Astrocyte of the cerebellum (primary cell): ENCODE measurements around the gene QRICH2.

ENCODE experiments used
- DNase-seq: peaks from one replicate; pipeline ENCODE4 v3.0.0-alpha.2; 2011; ENCODE audit warnings: low read depth
- H3K4me3 ChIP-seq: 2 replicates; pipeline ENCODE4 v1.5.1; 2011; ENCODE audit warnings: mild to moderate bottlenecking, low read depth, low read length, moderate library complexity
- in situ Hi-C: cut with HindIII; loops from 2 replicates; pipeline ENCODE4 v1.10.0; 2017; ENCODE audit warnings: low sequenced_read_pairs
- TF ChIP-seq, protein P1 (sequence below): IDR thresholded peaks from 2 replicates; pipeline ENCODE4 v1.5.1; 2012; ENCODE audit warnings: low read length, low read depth, moderate library complexity, mild to moderate bottlenecking; ENCODE audit errors: missing control alignments

Gene QRICH2

DNA sequence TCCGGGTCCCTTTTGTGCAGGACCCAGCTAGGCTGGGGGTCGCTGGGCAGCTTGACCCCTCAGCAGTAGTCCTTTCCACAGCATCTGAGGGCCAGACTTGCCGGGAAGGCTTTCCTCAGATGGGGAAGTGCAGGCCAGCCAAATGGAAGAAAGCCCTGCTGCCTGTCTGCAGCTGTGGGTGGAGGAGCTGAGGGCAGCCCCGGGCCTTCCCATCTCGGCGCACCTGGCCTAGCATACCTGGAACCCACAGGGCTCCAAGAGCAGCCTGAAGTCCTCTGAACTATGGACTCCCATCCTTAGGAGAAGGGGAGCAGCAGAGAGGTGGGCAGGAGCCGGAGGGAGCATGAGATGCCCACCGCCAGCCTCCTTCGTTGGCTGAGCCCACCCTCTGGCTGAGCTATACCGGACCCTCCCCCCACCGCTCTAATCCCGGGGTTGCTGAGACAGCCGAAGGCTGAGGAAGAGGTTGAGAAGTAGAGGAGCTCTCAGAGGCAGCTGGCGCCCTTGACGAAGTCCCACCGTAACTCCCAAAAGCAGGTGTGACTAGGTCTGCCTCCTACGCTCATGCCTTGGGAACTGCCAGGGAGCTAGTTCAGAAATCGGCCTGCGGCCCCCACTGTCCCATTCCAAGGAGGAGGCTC, 29.7 kb downstream of the QRICH2 start:
- H3K4me3 ChIP-seq, result no peak overlapping the region
- TF ChIP-seq, protein P1, sequence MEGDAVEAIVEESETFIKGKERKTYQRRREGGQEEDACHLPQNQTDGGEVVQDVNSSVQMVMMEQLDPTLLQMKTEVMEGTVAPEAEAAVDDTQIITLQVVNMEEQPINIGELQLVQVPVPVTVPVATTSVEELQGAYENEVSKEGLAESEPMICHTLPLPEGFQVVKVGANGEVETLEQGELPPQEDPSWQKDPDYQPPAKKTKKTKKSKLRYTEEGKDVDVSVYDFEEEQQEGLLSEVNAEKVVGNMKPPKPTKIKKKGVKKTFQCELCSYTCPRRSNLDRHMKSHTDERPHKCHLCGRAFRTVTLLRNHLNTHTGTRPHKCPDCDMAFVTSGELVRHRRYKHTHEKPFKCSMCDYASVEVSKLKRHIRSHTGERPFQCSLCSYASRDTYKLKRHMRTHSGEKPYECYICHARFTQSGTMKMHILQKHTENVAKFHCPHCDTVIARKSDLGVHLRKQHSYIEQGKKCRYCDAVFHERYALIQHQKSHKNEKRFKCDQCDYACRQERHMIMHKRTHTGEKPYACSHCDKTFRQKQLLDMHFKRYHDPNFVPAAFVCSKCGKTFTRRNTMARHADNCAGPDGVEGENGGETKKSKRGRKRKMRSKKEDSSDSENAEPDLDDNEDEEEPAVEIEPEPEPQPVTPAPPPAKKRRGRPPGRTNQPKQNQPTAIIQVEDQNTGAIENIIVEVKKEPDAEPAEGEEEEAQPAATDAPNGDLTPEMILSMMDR, result no peak
- DNase-seq, result no peak
- in situ Hi-C loops, result no loop called here

DNA sequence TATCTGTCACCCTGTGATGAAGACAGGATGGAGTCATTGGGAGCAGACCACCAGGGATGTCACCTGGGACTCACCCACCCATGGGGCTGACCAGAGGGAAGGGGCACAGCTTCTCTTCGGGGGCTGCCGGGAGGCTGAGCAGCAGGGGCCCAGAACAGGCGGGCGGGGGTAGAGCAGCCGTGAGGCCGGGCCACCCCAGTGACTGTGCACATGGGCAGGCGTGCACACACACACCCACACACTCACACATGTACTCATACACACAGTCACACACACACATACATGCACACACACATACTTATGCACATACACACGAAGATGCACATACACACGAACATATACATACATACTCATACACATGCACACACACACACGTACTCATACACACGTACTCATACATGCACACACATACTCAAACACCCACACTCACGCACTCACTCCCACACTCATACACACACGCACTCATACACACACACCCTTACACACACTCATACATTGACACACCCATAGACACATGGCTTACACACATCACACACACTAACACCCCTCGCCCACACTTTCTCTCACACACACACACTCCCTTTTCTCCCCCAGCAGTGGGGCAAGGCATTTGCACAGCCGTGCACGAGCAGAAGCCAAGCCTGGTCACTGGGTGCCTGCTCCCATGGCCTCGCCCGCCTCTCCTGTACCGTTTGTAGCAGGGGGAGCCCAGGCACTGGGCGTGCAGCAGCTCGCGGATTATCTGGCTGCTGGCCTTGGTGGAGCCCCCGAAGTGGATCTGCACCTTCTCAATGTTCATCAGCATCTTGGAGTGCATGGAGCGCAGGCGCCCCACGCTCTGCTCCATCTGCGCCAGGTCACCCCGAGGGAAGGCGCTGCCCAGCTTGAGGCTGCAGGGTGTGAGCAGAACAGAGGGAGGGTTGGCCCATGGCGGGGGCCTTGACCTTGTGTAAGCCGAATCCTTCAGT, 30.5 kb downstream of the QRICH2 start:
- no peak for DNase-seq
- TF ChIP-seq, protein P1, result no peak
- no peak overlapping the region for H3K4me3 ChIP-seq
- in situ Hi-C loops, result no loop called here

DNA sequence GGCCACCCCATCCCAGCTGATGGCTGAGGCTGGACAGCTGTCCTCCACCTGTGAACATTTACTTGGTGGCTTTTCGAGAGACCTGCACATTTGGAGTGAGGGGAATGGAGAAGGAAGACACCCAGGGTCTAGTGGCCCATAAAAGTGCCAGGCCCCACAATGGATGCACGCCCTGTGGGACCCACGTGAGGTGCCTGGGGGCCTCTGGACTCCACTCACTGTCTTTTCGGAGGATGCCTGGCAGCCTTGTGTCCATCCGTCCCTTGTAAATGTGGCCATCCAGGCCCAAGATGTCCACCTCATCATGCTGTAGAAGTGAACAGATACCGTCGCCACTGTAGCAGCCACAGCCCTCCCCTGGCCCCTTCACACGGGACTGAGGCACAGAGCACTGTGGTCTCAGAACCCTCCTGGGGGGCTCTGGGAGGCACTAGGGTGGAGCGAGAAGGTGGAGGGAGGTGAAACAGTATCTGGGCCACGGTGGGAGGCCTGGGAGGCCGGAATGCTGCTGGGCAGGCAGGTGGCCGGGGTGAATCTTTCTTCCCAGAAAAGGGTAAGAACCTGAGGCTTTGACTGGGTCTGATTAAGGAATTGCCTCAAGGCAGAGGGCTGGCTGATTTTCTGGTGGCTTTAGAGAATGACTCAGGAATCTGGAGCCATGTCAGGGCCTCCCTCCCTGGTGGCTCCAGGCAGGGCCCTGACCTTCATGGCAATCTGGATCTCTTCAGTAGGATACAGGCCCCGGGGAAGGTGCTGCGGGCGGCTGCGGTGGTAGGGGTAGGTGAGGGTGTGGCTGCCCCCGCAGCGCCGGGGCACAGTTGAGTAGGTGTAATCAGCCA, 31.4 kb downstream of the QRICH2 start:
- TF ChIP-seq, protein P1, result no peak
- no peak for DNase-seq
- no peak overlapping the region for H3K4me3 ChIP-seq
- in situ Hi-C loops, result no loop called here

DNA sequence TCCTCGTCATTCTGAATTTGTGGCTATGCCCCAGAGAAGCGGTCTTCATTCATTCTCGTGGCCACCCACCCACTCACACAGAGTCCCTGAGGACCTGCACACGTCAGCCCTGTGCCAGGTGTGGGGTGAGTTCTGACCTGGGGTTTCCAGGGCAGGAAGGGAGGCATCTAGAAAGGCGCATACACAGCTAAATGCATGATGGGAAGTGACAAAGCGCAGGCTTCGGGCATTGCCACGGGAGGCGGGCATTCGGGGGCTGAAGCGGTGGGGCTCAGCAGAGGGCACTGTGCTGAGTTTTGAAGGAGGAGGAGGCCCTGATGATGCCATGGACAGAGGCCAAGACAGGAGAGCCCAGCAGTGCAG, 32.0 kb downstream of the QRICH2 start:
- H3K4me3 ChIP-seq, result no peak overlapping the region
- DNase-seq, result no peak
- TF ChIP-seq, protein P1, result no peak
- in situ Hi-C loops, result no loop called here

DNA sequence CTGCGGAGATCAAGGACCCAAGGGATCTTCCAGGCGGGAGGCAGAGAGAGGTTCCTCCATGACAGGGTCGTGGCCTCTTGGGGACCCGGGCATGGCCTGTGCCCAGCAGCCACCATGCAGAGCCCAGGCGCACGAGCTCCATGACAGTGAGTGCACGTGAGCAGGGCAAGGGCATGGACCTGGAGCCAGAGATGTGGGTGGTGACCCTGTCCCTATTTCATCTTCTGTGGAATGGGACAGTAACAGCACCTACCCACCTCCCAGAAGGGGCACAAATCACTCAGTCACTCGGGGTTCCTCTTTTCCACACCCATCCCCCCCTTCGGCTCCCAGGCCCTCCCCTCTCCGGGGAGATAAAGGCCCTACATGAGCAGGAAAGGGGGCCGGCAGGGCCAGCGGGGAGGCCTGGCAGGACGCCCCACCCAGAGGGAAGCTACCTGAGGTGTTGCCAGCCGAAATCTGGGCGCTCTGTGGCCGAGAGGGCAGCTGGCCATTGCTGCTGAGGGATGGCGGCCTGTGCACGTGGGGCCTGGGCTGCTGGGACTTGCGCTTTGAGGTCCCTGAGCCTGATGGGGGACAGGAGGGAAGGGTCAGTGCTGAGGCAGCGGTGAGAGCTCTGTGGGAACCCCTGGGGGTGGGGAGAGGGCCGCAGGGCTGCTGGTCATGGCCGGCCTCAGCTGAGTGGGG, 32.6 kb downstream of the QRICH2 start:
- in situ Hi-C loops, result no loop called here
- no peak for DNase-seq

More for the DNA sequence above, 32.6 kb downstream of the QRICH2 start:
- TF ChIP-seq, protein P1, result no peak
- no peak overlapping the region for H3K4me3 ChIP-seq
